GM13977 (cell line): ENCODE results near the gene FFAR3.

Experiments
- DNase-seq: peaks from one replicate; pipeline ENCODE4 v3.0.0; 2012; ENCODE audit warnings: low spot score
- in situ Hi-C: fragments of 300-500 bp; cut with MboI; formaldehyde crosslinking; loops from one replicate; pipeline ENCODE4 v1.12.0; 2022; ENCODE audit warnings: low sequenced_read_pairs, low pct_unique_long_range_greater_than_20kb, mixed read lengths, inconsistent platforms; ENCODE audit not compliant: unreplicated experiment
- TF ChIP-seq, protein P1 (sequence below): IDR thresholded peaks from 2 replicates; pipeline ENCODE4 v1.5.1; 2012; ENCODE audit warnings: mild to moderate bottlenecking, control low read depth; ENCODE audit not compliant: insufficient read depth; ENCODE audit errors: extremely low read depth, missing control alignments

Gene FFAR3

DNA sequence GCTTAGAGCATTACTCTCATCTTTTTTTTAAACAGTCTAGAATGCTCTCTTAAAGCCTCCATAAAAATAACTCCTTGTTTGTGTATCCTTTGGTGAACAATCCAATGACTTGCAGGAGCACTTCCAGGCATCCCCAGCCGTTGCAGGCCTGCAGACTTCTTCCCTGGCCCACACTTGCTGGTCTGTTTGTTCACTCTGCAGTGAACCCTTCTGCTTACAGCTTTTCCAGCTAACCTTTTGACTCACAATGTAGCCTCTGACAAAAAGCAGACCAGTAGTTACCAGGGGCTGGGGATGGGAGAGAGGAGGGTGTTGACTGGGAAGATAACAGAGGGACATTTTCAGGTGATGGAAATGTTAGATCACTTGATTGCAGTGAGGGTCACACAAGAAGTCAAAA is 21.7 kb downstream of the FFAR3 start:
- DNase-seq: no peak
- TF ChIP-seq, protein P1, sequence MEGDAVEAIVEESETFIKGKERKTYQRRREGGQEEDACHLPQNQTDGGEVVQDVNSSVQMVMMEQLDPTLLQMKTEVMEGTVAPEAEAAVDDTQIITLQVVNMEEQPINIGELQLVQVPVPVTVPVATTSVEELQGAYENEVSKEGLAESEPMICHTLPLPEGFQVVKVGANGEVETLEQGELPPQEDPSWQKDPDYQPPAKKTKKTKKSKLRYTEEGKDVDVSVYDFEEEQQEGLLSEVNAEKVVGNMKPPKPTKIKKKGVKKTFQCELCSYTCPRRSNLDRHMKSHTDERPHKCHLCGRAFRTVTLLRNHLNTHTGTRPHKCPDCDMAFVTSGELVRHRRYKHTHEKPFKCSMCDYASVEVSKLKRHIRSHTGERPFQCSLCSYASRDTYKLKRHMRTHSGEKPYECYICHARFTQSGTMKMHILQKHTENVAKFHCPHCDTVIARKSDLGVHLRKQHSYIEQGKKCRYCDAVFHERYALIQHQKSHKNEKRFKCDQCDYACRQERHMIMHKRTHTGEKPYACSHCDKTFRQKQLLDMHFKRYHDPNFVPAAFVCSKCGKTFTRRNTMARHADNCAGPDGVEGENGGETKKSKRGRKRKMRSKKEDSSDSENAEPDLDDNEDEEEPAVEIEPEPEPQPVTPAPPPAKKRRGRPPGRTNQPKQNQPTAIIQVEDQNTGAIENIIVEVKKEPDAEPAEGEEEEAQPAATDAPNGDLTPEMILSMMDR: no peak
- in situ Hi-C loops: no loop called here

DNA sequence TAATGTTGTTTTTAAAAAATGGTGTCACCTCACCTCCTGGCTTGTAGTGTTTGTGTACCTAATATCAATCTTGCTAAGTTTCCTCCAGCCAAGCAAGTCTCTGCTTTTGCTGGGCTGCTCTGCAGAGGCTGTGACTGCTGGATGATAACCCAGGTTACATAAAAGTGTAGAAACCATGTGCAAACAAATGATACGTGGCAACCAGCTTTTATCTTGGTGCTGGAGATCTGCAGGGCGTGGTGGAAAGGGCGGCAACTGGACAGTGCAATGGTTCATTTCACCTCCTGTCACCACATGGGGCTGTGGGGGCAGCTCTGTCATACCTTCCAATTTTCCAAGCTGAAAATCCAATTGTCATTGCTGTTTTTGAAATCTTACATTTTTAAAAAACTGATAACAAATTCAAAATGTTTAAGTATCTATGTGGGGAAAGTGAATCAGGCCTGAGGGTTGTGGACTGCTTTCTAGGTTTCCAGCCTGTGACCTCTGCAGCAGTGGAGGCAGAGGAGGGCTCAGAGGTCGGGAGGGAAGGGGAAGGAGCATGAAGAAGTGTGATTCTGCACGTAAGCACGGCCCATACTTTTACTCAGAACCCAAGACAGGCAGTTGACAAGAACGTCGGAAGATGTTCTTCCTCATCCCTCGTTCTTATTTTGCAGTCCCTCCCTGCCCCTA is 22.3 kb downstream of the FFAR3 start:
- in situ Hi-C loops: no loop called here

DNA sequence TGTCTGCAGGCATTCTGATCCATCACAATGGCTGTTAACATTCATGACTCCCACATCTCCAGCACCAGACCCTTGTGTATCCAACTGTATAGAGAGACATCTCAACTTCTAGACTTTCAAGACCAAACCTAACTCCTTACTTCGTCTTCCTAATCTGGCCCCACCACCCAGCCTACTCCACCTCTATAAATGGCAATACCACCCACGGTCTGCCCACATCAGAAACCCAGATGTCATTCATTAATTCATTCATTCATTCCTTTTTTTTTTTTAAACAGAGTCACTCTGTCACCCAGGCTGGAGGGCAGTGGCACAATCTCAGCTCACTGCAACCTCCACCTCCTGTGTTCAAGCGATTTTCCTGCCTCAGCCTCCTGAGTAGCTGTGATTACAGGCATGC is 23.1 kb downstream of the FFAR3 start:
- in situ Hi-C loops: no loop called here
- TF ChIP-seq, protein P1: no peak
- no peak for DNase-seq

More for the DNA sequence above, 22.3 kb downstream of the FFAR3 start:
- TF ChIP-seq, protein P1: no peak
- no peak for DNase-seq

DNA sequence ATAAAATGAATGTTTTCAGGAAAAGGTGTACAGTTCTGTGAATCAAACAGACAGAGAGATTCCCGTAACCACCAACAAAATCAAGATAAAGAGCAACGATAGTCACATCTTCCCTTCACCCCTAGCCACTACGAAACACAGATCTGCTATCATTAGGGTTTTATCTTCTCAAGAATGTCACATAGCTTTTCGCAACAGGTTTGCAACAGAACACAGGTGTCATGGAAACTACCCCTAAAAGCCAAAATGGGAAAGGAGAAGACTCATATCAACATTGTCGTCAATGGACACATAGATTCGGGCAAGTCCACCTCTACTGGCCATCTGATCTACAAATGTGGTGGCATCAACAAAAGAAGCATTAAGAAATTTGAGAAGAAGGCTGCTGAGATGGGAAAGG is 23.7 kb downstream of the FFAR3 start:
- TF ChIP-seq, protein P1: no peak
- DNase-seq: no peak
- in situ Hi-C loops: no loop called here

DNA sequence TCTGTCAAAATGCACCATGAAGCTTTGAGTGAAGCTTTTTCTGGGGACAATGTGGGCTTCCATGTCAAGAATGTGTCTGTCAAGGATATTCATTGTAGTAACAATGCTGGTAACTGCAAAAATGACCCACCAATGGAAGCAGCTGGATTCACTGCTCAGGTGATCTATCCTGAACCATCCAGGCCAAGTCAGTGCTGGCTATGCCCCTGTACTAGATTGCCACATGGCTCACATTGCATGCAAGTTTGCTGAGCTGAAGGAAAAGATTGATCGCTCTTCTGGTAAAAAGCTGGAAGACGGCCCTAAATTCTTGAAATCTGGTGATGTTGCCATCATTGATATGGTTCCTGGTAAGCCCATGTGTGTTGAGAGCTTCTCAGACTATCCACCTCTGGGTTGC is 25.3 kb downstream of the FFAR3 start:
- in situ Hi-C loops: no loop called here
- no peak for DNase-seq
- TF ChIP-seq, protein P1: no peak

DNA sequence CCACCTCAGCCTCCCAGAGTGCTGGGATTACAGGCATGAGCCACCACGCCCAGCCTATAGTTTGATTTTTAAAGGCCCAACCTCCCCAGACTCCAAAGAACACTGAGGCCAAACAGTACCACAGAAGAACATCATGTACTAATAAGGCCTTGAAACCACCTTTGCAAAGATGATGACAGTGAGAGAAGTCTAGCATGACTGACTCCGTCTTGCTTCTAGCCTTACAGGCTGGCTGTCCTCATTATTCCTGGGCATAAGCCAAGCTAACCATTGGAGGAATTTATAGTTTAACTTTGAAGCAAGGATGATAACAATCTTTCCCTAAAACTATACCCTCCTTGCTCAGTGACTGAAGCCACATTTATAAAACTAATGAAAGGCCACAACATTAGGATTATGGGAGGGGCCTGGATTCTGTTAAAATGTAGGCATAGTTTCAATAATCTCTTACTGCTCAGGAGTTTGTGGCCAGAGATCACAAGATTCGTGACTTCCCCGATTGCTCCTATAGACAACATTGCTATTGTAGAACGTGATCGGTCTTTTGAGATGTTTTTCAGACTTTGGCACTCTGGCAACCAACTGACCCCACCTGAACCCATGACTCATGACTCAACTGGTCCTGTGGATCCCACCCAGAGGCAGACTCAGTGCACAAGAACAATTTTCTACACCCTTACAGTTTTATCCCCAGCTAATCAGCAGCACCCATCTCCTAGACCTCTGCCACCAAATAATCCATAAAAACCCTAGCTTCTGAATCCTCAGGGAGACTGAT is 30.2 kb downstream of the FFAR3 start:
- in situ Hi-C loops: no loop called here
- TF ChIP-seq, protein P1: no peak
- DNase-seq: no peak
